Measurements from ENCODE around the gene PHF1.
"Not testable (repeated sequence)": the region's sequence is repeated elsewhere in the genome, so short reads cannot be mapped to it uniquely, and the experiment has no call there.

Gene PHF1

GRCh38 chr6:33373960-33374910 lies 36.6 kb upstream of the PHF1 start:
- no peak overlapping the region for H3K4me3 ChIP-seq (ENCODE audit: low read depth, low read length)
- ChIA-PET POLR2A (no interaction called here), CTCF (interaction anchor here (0.8 to 4.2 kb wide), 6 partner anchors 11 to 45 kb away, joined by 3 to 27 read pairs (median 6); no protein-coding TSS in a partner anchor)
- DNase-seq (ENCODE audit: low read depth, low spot score): no peak
- no peak for TF ChIP-seq CTCF (IDR thresholded peaks at IDR 0.05; ENCODE audit: insufficient read depth, low read length, missing control alignments)

GRCh38 chr6:33375143-33375671 lies 35.6 kb upstream of the PHF1 start:
- peak; percentile 51 for DNase-seq (ENCODE audit: low read depth, low spot score)
- ChIA-PET POLR2A (interaction anchor here (0.7 kb wide), 1 partner anchor 1741 kb away, joined by 4 read pairs; no protein-coding TSS in a partner anchor), CTCF (interaction anchor here (0.8 to 4.2 kb wide), 7 partner anchors 10 to 120 kb away, joined by 3 to 27 read pairs (median 5); no protein-coding TSS in a partner anchor)
- no peak overlapping the region for H3K4me3 ChIP-seq (ENCODE audit: low read depth, low read length)
- TF ChIP-seq CTCF (IDR thresholded peaks at IDR 0.05; ENCODE audit: insufficient read depth, low read length, missing control alignments): no peak

GRCh38 chr6:33377171-33377570 lies 33.6 kb upstream of the PHF1 start:
- no peak for DNase-seq (ENCODE audit: low read depth, low spot score)
- H3K4me3 ChIP-seq (ENCODE audit: low read depth, low read length): no peak overlapping the region
- no peak for TF ChIP-seq CTCF (IDR thresholded peaks at IDR 0.05; ENCODE audit: insufficient read depth, low read length, missing control alignments)
- CTCF ChIA-PET: interaction anchor here (3.5 to 4.2 kb wide), 2 partner anchors 8 to 14 kb away, joined by 20 to 27 read pairs; no protein-coding TSS in a partner anchor
- POLR2A ChIA-PET: no interaction called here

DNA sequence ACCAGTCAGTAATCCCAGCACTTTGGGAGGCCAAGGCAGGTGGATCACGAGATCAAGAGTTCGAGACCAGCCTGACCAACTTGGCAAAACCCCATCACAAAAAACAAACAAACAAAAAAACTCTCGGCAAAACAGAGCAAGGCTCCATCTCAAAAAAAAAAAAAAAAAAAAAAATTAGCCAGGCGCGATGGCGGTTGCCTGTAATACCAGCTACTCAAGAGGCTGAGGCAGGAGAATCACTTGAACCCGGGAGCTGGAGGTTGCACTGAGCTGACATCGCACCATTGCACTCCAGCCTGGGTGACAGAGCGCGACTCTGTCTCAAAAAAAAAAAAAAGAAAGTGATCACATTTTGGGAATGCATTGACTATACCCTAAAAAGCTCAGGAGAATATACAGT lies 31.6 kb upstream of the PHF1 start:
- POLR2A ChIA-PET; H3K4me3 ChIP-seq (ENCODE audit: low read depth, low read length); DNase-seq (ENCODE audit: low read depth, low spot score): not testable (repeated sequence)
- CTCF ChIA-PET: interaction anchor here (1.2 kb wide), 1 partner anchor 12 kb away, joined by 6 read pairs; no protein-coding TSS in a partner anchor

DNA sequence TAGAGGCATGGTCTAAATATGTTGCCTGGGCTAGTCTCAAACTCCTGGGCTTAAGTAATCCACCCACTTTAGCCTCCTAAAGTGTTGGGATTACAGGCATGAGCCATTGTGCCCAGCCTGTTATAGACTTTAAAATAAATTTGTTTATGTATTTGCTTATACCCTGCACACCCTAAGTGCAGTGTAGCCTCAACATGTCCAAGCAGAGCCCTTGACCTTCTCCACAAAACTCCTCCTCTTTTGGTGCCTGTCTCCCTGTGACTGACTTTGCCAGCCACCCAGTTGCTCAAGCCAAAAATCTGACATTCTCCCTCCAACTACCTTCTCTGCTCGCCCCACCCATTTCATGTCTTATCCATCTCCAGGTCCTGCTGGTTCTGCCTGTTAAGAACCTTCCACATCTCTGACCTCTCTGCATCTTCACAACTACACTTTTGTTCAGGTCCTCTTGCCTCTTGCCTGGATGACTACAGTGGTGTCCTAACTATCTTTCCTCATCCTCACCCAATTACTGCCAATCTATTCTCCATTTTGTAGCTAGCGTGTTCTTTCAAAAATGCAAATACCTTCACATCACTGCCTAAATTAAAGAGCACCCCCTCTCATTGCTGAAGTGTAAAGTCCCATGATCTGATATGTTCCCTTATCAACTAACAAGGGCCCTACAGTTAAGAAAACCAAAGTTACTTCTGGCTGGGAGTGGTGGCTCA lies 30.4 kb upstream of the PHF1 start:
- POLR2A ChIA-PET: no interaction called here
- CTCF ChIA-PET: interaction anchor here (1.8 kb wide), 1 partner anchor 10 kb away, joined by 6 read pairs; no protein-coding TSS in a partner anchor
- no peak for TF ChIP-seq CTCF (IDR thresholded peaks at IDR 0.05; ENCODE audit: insufficient read depth, low read length, missing control alignments)
- DNase-seq (ENCODE audit: low read depth, low spot score): no peak
- no peak overlapping the region for H3K4me3 ChIP-seq (ENCODE audit: low read depth, low read length)

GRCh38 chr6:33383427-33384185 lies 27.2 kb upstream of the PHF1 start:
- CTCF ChIA-PET: interaction anchor here (0.7 to 2.8 kb wide), 9 partner anchors 8 to 112 kb away, joined by 3 to 20 read pairs (median 4); no protein-coding TSS in a partner anchor

More at GRCh38 chr6:33383427-33384185, 27.2 kb upstream of the PHF1 start:
- H3K4me3 ChIP-seq (ENCODE audit: low read depth, low read length): no peak overlapping the region
- no peak for DNase-seq (ENCODE audit: low read depth, low spot score)
- TF ChIP-seq CTCF (IDR thresholded peaks at IDR 0.05; ENCODE audit: insufficient read depth, low read length, missing control alignments): no peak
- POLR2A ChIA-PET: no interaction called here
